Activated naive CD8-positive, alpha-beta T cell treated with anti-CD3 and anti-CD28 coated beads, Interleukin-2, amount 10 ng/mL, durations not matched to agents 7 days and 5 days (primary cell): ENCODE results near the gene KLHL25. TPM values are rescaled to one million over a fixed set of nuclear protein-coding genes. Genes with fewer than 3 reads are reported as not detected.

ENCODE experiments used
- ATAC-seq: fragments of 150-1000 bp; cut with Tn5 transposase; one replicate; pipeline ENCODE4 v1.10.0; 2021; ENCODE audit warnings: low read depth, moderate library complexity
- POLR2A ChIA-PET: fragments of 350-600 bp; sonication (Branson Sonifier 250); formaldehyde crosslinking; loops from one replicate; lab custom pipeline; 2021; ENCODE audit warnings: antibody characterized with exemption; lab: Charles Lee
- DNase-seq: peaks from one replicate; pipeline ENCODE4 v3.0.0; 2021
- H3K27ac Mint-ChIP-seq: one replicate; pipeline ENCODE4 v1.8.0; 2022; ENCODE audit warnings: mild to moderate bottlenecking, mixed read lengths
- H3K27me3 Mint-ChIP-seq: one replicate; pipeline ENCODE4 v1.8.0; 2022; ENCODE audit warnings: mild to moderate bottlenecking, moderate library complexity, mixed read lengths
- H3K36me3 Mint-ChIP-seq: one replicate; pipeline ENCODE4 v1.8.0; 2021; ENCODE audit warnings: mild to moderate bottlenecking, mixed read lengths
- H3K4me1 Mint-ChIP-seq: one replicate; pipeline ENCODE4 v1.8.0; 2021; ENCODE audit warnings: mixed read lengths
- H3K4me3 Mint-ChIP-seq: one replicate; pipeline ENCODE4 v1.8.0; 2022; ENCODE audit warnings: mild to moderate bottlenecking, moderate library complexity, mixed read lengths
- H3K9me3 Mint-ChIP-seq: one replicate; pipeline ENCODE4 v1.8.0; 2021; ENCODE audit warnings: mixed read lengths
- total RNA-seq, 2 experiments: library from RNA; stranded (reverse); gene quantifications; one replicate each; pipeline ENCODE4 v1.2.3, GENCODE V29; 2021

The KLHL25 gene
- total RNA-seq, 2 experiments from 2014 or later, result 6.9 to 7.1 TPM

- H3K27me3 Mint-ChIP-seq, result no peaks in the 10 kb centered on the region
- peaks cover 13% of the 10 kb centered on the region for H3K36me3 Mint-ChIP-seq
- no peaks in the 10 kb centered on the region for H3K9me3 Mint-ChIP-seq
- ATAC-seq (no peak), DNase-seq (no peak)
- H3K4me1 Mint-ChIP-seq, result peaks cover 8% of the 10 kb centered on the region
- H3K27ac Mint-ChIP-seq, result no peak overlapping the region
- POLR2A ChIA-PET, result no interaction called here
- H3K4me3 Mint-ChIP-seq, result no peak overlapping the region
Measured at GRCh38 chr15:85749261-85750151, 45.2 kb downstream of the KLHL25 start.

- H3K27me3 Mint-ChIP-seq, result no peaks in the 10 kb centered on the region
- no peak overlapping the region for H3K4me3 Mint-ChIP-seq
- peak; percentile 24 for DNase-seq
- no peak for ATAC-seq
- peaks cover 17% of the 10 kb centered on the region for H3K36me3 Mint-ChIP-seq
- H3K27ac Mint-ChIP-seq, result no peak overlapping the region
- POLR2A ChIA-PET, result no interaction called here
- no peaks in the 10 kb centered on the region for H3K9me3 Mint-ChIP-seq
- H3K4me1 Mint-ChIP-seq, result peaks cover 8% of the 10 kb centered on the region
Measured at GRCh38 chr15:85748729-85749128, 46.0 kb downstream of the KLHL25 start.

GRCh38 chr15:85748176-85748575 is 46.5 kb downstream of the KLHL25 start:
- POLR2A ChIA-PET, result no interaction called here
- Mint-ChIP-seq H3K27ac (no peak overlapping the region), H3K27me3 (no peaks in the 10 kb centered on the region), H3K36me3 (peaks cover 20% of the 10 kb centered on the region), H3K4me3 (no peak overlapping the region), H3K9me3 (no peaks in the 10 kb centered on the region), H3K4me1 (peaks cover 8% of the 10 kb centered on the region)
- ATAC-seq (no peak), DNase-seq (no peak)

- H3K4me1 Mint-ChIP-seq, result peaks cover 4% of the 10 kb centered on the region
- no peak overlapping the region for H3K4me3 Mint-ChIP-seq
Measured at GRCh38 chr15:85746641-85747040, 48.1 kb downstream of the KLHL25 start.

GRCh38 chr15:85745525-85746150 is 49.1 kb downstream of the KLHL25 start:
- Mint-ChIP-seq H3K36me3 (peaks cover 20% of the 10 kb centered on the region), H3K27ac (no peak overlapping the region), H3K27me3 (no peaks in the 10 kb centered on the region), H3K4me3 (no peak overlapping the region), H3K4me1 (no peaks in the 10 kb centered on the region), H3K9me3 (no peaks in the 10 kb centered on the region)
- POLR2A ChIA-PET, result no interaction called here
- ATAC-seq (no peak), DNase-seq (no peak)

More at GRCh38 chr15:85746641-85747040, 48.1 kb downstream of the KLHL25 start:
- Mint-ChIP-seq H3K27ac (no peak overlapping the region), H3K9me3 (no peaks in the 10 kb centered on the region), H3K36me3 (peaks cover 18% of the 10 kb centered on the region), H3K27me3 (no peaks in the 10 kb centered on the region)
- DNase-seq (no peak), ATAC-seq (no peak)
- POLR2A ChIA-PET, result no interaction called here

GRCh38 chr15:85745023-85745422 is 49.7 kb downstream of the KLHL25 start:
- H3K4me1 Mint-ChIP-seq, result no peaks in the 10 kb centered on the region
- DNase-seq, result no peak
- H3K4me3 Mint-ChIP-seq, result no peak overlapping the region
- H3K36me3 Mint-ChIP-seq, result peaks cover 22% of the 10 kb centered on the region
- no peak overlapping the region for H3K27ac Mint-ChIP-seq
- H3K9me3 Mint-ChIP-seq, result no peaks in the 10 kb centered on the region
- POLR2A ChIA-PET, result no interaction called here
- no peaks in the 10 kb centered on the region for H3K27me3 Mint-ChIP-seq
- no peak for ATAC-seq

- H3K4me1 Mint-ChIP-seq, result no peaks in the 10 kb centered on the region
- POLR2A ChIA-PET, result no interaction called here
- no peak overlapping the region for H3K4me3 Mint-ChIP-seq
- H3K9me3 Mint-ChIP-seq, result no peaks in the 10 kb centered on the region
- no peak for DNase-seq
- no peak for ATAC-seq
- H3K36me3 Mint-ChIP-seq, result peaks cover 22% of the 10 kb centered on the region
- no peak overlapping the region for H3K27ac Mint-ChIP-seq
- no peaks in the 10 kb centered on the region for H3K27me3 Mint-ChIP-seq
Measured at GRCh38 chr15:85744579-85744978, 50.1 kb downstream of the KLHL25 start.

GRCh38 chr15:85743392-85744055 is 51.2 kb downstream of the KLHL25 start:
- Mint-ChIP-seq H3K27ac (no peak overlapping the region), H3K9me3 (no peaks in the 10 kb centered on the region), H3K36me3 (peaks cover 26% of the 10 kb centered on the region), H3K4me1 (no peaks in the 10 kb centered on the region), H3K4me3 (no peak overlapping the region), H3K27me3 (no peaks in the 10 kb centered on the region)
- POLR2A ChIA-PET, result interaction anchor here (1.2 kb wide), 1 partner anchor 93 kb away, joined by 3 read pairs; no protein-coding TSS in a partner anchor
- DNase-seq (no peak), ATAC-seq (no peak)

- H3K27me3 Mint-ChIP-seq, result no peaks in the 10 kb centered on the region
- H3K27ac Mint-ChIP-seq, result peak overlapping the region; percentile 28
Measured at GRCh38 chr15:85742186-85742821, 52.4 kb downstream of the KLHL25 start.

GRCh38 chr15:85741662-85742061 is 53.1 kb downstream of the KLHL25 start:
- POLR2A ChIA-PET, result no interaction called here
- no peak for DNase-seq
- Mint-ChIP-seq H3K9me3 (no peaks in the 10 kb centered on the region), H3K27me3 (no peaks in the 10 kb centered on the region), H3K27ac (no peak overlapping the region), H3K36me3 (peaks cover 31% of the 10 kb centered on the region), H3K4me1 (no peaks in the 10 kb centered on the region), H3K4me3 (no peak overlapping the region)
- ATAC-seq, result no peak

More at GRCh38 chr15:85742186-85742821, 52.4 kb downstream of the KLHL25 start:
- no peaks in the 10 kb centered on the region for H3K4me1 Mint-ChIP-seq
- DNase-seq, result no peak
- no peak overlapping the region for H3K4me3 Mint-ChIP-seq
- no peak for ATAC-seq
- H3K9me3 Mint-ChIP-seq, result no peaks in the 10 kb centered on the region
- H3K36me3 Mint-ChIP-seq, result peaks cover 27% of the 10 kb centered on the region
- POLR2A ChIA-PET, result interaction anchor here (1.2 kb wide), 1 partner anchor 95 kb away, joined by 3 read pairs; no protein-coding TSS in a partner anchor

GRCh38 chr15:85741021-85741421 is 53.7 kb downstream of the KLHL25 start:
- Mint-ChIP-seq H3K27me3 (no peaks in the 10 kb centered on the region), H3K36me3 (peaks cover 30% of the 10 kb centered on the region), H3K9me3 (no peaks in the 10 kb centered on the region), H3K27ac (no peak overlapping the region), H3K4me3 (no peak overlapping the region), H3K4me1 (no peaks in the 10 kb centered on the region)
- POLR2A ChIA-PET, result no interaction called here
- DNase-seq (no peak), ATAC-seq (no peak)

GRCh38 chr15:85737061-85737460 is 57.7 kb downstream of the KLHL25 start:
- POLR2A ChIA-PET, result no interaction called here
- ATAC-seq, result no peak
- Mint-ChIP-seq H3K9me3 (peaks cover 6% of the 10 kb centered on the region), H3K36me3 (peaks cover 45% of the 10 kb centered on the region), H3K4me1 (no peaks in the 10 kb centered on the region), H3K27me3 (peaks cover 2% of the 10 kb centered on the region), H3K4me3 (no peak overlapping the region), H3K27ac (no peak overlapping the region)
- no peak for DNase-seq

GRCh38 chr15:85733416-85733815 is 61.3 kb downstream of the KLHL25 start:
- peaks cover 11% of the 10 kb centered on the region for H3K4me1 Mint-ChIP-seq
- H3K27ac Mint-ChIP-seq, result no peak overlapping the region
- POLR2A ChIA-PET, result no interaction called here
- no peak for DNase-seq
- no peak overlapping the region for H3K4me3 Mint-ChIP-seq
- peaks cover 57% of the 10 kb centered on the region for H3K36me3 Mint-ChIP-seq
- peaks cover 2% of the 10 kb centered on the region for H3K27me3 Mint-ChIP-seq
- H3K9me3 Mint-ChIP-seq, result peaks cover 6% of the 10 kb centered on the region
- no peak for ATAC-seq
